PFSK-1 (cell line): Measurements from ENCODE around the gene EID1.

Experiments used
- FOXP2 ChIP-seq: optimal IDR thresholded peaks from 2 replicates; pipeline ENCODE3; 2011; ENCODE audit warnings: borderline replicate concordance, control low read depth, inconsistent platforms; ENCODE audit not compliant: insufficient read depth; ENCODE audit errors: extremely low read length, extremely low read depth
- POLR2AphosphoS5 ChIP-seq: IDR thresholded peaks from 2 replicates; pipeline ENCODE4 v1.6.1; 2012; ENCODE audit warnings: low read depth, mild to moderate bottlenecking, control low read depth, low read length, moderate library complexity
- REST ChIP-seq, 2 experiments: IDR thresholded peaks; 2 replicates each; pipeline versions ENCODE4 v1.6.1 to v1.8.0; 2011 to 2012; ENCODE audit warnings: low read depth in 2 of 2, low read length in 2 of 2, control low read depth in 1 of 2, inconsistent platforms in 1 of 2, mild to moderate bottlenecking in 1 of 2, moderate library complexity in 1 of 2; ENCODE audit not compliant: insufficient read depth in 1 of 2
- SIN3A ChIP-seq: IDR thresholded peaks from 2 replicates; pipeline ENCODE4 v1.6.1; 2012; ENCODE audit warnings: mild to moderate bottlenecking, low read length, moderate library complexity, borderline replicate concordance; ENCODE audit not compliant: insufficient read depth
- TAF1 ChIP-seq: IDR thresholded peaks from 2 replicates; pipeline ENCODE4 v1.6.1; 2012; ENCODE audit warnings: low read length, control low read depth, borderline replicate concordance; ENCODE audit not compliant: insufficient read depth

Gene EID1

DNA sequence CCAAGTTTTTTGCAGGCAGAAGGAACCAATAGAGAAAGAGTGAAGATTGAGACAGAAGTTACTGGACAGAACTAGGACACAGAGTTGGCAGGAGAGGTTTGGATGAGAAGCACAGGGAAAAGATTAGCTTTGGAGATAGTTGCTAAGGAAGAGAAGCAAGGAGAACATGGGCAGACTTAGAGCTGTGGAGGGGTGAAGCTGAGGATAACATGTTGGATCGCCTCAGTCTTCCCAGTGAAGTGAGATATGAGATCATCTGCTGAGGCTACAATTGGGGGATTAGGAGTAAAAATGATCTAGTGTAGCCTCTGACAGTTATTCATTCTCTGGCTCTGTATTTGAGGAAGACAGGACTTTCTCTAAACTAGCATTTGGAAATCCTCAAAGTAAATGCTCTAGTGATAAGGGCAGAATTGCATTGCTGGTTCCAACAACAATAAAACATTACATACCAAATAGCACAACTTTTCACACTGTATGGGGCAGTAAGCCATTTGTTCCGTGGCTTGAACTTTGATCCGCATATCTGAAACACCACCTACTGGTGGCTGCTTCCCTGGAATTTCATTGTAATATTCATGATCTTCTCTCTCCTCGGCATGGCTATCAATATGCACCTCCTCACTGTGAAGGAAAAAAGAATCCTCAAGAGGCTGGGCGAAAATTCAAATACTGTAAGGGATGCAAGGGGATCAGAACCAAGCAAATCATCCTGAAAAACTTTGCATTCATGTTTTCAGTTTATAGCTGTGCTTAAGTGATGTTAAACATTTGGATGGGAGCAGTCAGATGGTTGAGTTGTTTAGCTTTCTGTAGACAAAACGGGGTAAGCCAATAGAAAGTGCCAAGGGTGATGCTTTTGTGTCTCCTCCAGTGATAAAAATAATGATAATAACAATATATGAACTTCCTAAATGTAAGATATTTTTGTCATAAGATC, 22.2 kb upstream of the EID1 start:
- TF ChIP-seq SIN3A, result no peak
- no peak for TF ChIP-seq FOXP2
- TF ChIP-seq TAF1, result no peak
- TF ChIP-seq POLR2AphosphoS5, result peak; percentile 30; the same call in 1 of the 2 replicates
- no peak for TF ChIP-seq REST (IDR thresholded peaks at IDR 0.05; ENCODE audit: insufficient read depth in 1 of 2, low read depth in 2 of 2, low read length in 2 of 2)

DNA sequence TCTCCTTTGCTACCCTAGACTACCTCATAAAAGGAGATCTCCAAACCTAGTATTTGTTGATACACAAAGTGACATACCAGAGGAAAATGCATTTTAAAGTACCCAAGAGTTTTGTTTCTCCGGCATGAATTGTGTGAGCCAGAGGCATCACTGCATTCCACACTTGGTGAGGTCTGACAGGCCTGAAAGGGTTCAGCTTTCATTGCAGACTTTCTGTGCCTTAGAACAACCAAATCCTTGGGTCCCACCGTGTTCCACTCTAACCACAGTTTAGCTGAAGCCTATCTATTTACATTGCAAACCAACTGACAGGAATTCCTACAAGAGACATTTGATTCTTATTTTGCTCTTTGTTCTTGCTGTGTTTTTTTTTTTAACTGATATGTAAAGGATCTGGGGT, 21.0 kb upstream of the EID1 start:
- TF ChIP-seq TAF1, result no peak
- TF ChIP-seq FOXP2, result no peak
- TF ChIP-seq REST (IDR thresholded peaks at IDR 0.05; ENCODE audit: insufficient read depth in 1 of 2, low read depth in 2 of 2, low read length in 2 of 2), result no peak
- no peak for TF ChIP-seq POLR2AphosphoS5
- TF ChIP-seq SIN3A, result no peak

- no peak for TF ChIP-seq POLR2AphosphoS5
- TF ChIP-seq SIN3A, result no peak
- TF ChIP-seq FOXP2, result no peak
- no peak for TF ChIP-seq REST (IDR thresholded peaks at IDR 0.05; ENCODE audit: insufficient read depth in 1 of 2, low read depth in 2 of 2, low read length in 2 of 2)
- TF ChIP-seq TAF1, result no peak
These were observed 19.5 kb upstream of the EID1 start for GRCh38 chr15:48858401-48858800.

GRCh38 chr15:48859426-48859825, 18.5 kb upstream of the EID1 start:
- no peak for TF ChIP-seq TAF1
- TF ChIP-seq SIN3A, result no peak
- TF ChIP-seq POLR2AphosphoS5, result no peak
- no peak for TF ChIP-seq REST (IDR thresholded peaks at IDR 0.05; ENCODE audit: insufficient read depth in 1 of 2, low read depth in 2 of 2, low read length in 2 of 2)
- TF ChIP-seq FOXP2, result no peak
